NT2/D1 (cell line): Measurements from ENCODE around the gene GABRR2.
A peak's percentile ranks its signal among the peaks of the same experiment; 100 is the strongest.
"Not testable (repeated sequence)": the region's sequence is repeated elsewhere in the genome, so short reads cannot be mapped to it uniquely, and the experiment has no call there.

Experiments used
- DNase-seq: peaks from one replicate; pipeline ENCODE4 v3.0.0-alpha.2; 2011; ENCODE audit warnings: low read depth, low spot score
- H3K27me3 ChIP-seq: 2 replicates; pipeline ENCODE4 v1.6.0; 2011; ENCODE audit warnings: mild to moderate bottlenecking; ENCODE audit not compliant: insufficient read length, insufficient read depth
- H3K36me3 ChIP-seq: 2 replicates; pipeline ENCODE4 v1.6.1; 2011; ENCODE audit warnings: mild to moderate bottlenecking, low read length, mixed read lengths; ENCODE audit not compliant: insufficient read depth, insufficient read length
- H3K4me1 ChIP-seq: 2 replicates; pipeline ENCODE4 v1.5.1; 2011; ENCODE audit not compliant: insufficient read depth, insufficient read length
- H3K4me3 ChIP-seq: 2 replicates; pipeline ENCODE4 v1.5.1; 2011; ENCODE audit warnings: low read depth; ENCODE audit not compliant: insufficient read length
- H3K9ac ChIP-seq: 2 replicates; pipeline ENCODE4 v1.6.0; 2011; ENCODE audit warnings: low read depth; ENCODE audit not compliant: insufficient read length
- H3K9me3 ChIP-seq: 2 replicates; pipeline ENCODE4 v1.5.1; 2011; ENCODE audit warnings: mild to moderate bottlenecking, low read length; ENCODE audit not compliant: insufficient read depth
- SUZ12 ChIP-seq: IDR thresholded peaks from 2 replicates; pipeline ENCODE4 v1.6.1; 2011; ENCODE audit not compliant: insufficient read length, insufficient read depth; ENCODE audit errors: extremely low read depth
- YY1 ChIP-seq: IDR thresholded peaks from 2 replicates; pipeline ENCODE4 v1.6.1; 2011; ENCODE audit not compliant: insufficient read length, insufficient read depth
- ZNF274 ChIP-seq: IDR thresholded peaks from 2 replicates; pipeline ENCODE4 v1.6.1; 2011; ENCODE audit warnings: mild to moderate bottlenecking, low read depth, low read length

Gene GABRR2

GRCh38 chr6:89311530-89311852 is 3.6 kb downstream of the GABRR2 start:
- H3K9ac ChIP-seq = peak overlapping the region; percentile 6
- DNase-seq = no peak
- H3K9me3 ChIP-seq = no peaks in the 10 kb centered on the region
- H3K27me3 ChIP-seq = no peaks in the 10 kb centered on the region
- H3K36me3 ChIP-seq = no peaks in the 10 kb centered on the region
- no peak overlapping the region for H3K4me3 ChIP-seq
- peaks cover 8% of the 10 kb centered on the region for H3K4me1 ChIP-seq
- no peak for TF ChIP-seq SUZ12
- no peak for TF ChIP-seq ZNF274
- no peak for TF ChIP-seq YY1

GRCh38 chr6:89310929-89311328 is 4.2 kb downstream of the GABRR2 start:
- no peaks in the 10 kb centered on the region for H3K9me3 ChIP-seq
- TF ChIP-seq YY1 (no peak), SUZ12 (no peak), ZNF274 (no peak)
- peaks cover 8% of the 10 kb centered on the region for H3K4me1 ChIP-seq
- H3K36me3 ChIP-seq = no peaks in the 10 kb centered on the region
- no peak overlapping the region for H3K4me3 ChIP-seq
- no peak overlapping the region for H3K9ac ChIP-seq
- no peak for DNase-seq
- no peaks in the 10 kb centered on the region for H3K27me3 ChIP-seq

- TF ChIP-seq SUZ12 (no peak), ZNF274 (no peak), YY1 (no peak)
- Histone ChIP-seq H3K4me3 (no peak overlapping the region), H3K9me3 (no peaks in the 10 kb centered on the region), H3K27me3 (no peaks in the 10 kb centered on the region), H3K36me3 (no peaks in the 10 kb centered on the region), H3K4me1 (peaks cover 8% of the 10 kb centered on the region), H3K9ac (no peak overlapping the region)
- DNase-seq = no peak
Observed at GRCh38 chr6:89308525-89309395, 6.3 kb downstream of the GABRR2 start.

GRCh38 chr6:89304517-89304916 is 10.6 kb downstream of the GABRR2 start:
- not testable (repeated sequence) for H3K9ac ChIP-seq, H3K36me3 ChIP-seq, H3K9me3 ChIP-seq, H3K27me3 ChIP-seq, H3K4me3 ChIP-seq, H3K4me1 ChIP-seq, DNase-seq

- Histone ChIP-seq H3K4me1 (no peaks in the 10 kb centered on the region), H3K36me3 (no peaks in the 10 kb centered on the region), H3K9ac (no peak overlapping the region), H3K9me3 (no peaks in the 10 kb centered on the region), H3K4me3 (no peak overlapping the region), H3K27me3 (no peaks in the 10 kb centered on the region)
- no peak for DNase-seq
- no peak for TF ChIP-seq ZNF274
- TF ChIP-seq SUZ12 = no peak
- no peak for TF ChIP-seq YY1
Observed at GRCh38 chr6:89302936-89303335, 12.2 kb downstream of the GABRR2 start.

DNA sequence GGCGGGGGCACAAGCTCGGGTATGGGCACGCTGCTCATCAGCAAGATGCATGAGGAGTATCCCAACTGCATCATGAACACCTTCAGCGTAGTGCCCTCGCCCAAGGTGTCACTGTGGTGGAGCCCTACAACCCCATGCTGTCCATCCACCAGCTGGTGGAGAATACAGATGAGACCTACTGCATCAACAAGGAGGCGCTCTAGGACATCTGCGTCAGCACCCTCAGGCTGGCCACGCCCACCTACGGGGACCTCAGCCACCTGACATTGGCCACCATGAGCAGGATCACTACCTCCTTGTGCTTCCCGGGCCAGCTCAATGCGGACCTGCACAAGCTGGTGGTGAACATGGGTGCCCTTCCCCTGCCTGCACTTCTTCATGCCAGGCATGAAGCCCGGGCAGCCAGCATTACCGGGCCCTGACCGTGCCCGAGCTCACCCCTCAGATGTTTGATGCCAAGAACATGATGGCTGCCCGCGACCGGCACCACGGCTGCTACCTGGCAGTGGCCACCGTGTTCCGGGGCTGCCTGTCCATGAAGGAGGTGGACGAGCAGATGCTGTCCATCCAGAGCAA is 12.8 kb downstream of the GABRR2 start:
- no peak for TF ChIP-seq ZNF274
- no peak for TF ChIP-seq YY1
- TF ChIP-seq SUZ12 = no peak
- Histone ChIP-seq H3K4me1 (no peaks in the 10 kb centered on the region), H3K27me3 (no peaks in the 10 kb centered on the region), H3K36me3 (no peaks in the 10 kb centered on the region), H3K4me3 (no peak overlapping the region), H3K9ac (no peak overlapping the region), H3K9me3 (no peaks in the 10 kb centered on the region)
- no peak for DNase-seq

DNA sequence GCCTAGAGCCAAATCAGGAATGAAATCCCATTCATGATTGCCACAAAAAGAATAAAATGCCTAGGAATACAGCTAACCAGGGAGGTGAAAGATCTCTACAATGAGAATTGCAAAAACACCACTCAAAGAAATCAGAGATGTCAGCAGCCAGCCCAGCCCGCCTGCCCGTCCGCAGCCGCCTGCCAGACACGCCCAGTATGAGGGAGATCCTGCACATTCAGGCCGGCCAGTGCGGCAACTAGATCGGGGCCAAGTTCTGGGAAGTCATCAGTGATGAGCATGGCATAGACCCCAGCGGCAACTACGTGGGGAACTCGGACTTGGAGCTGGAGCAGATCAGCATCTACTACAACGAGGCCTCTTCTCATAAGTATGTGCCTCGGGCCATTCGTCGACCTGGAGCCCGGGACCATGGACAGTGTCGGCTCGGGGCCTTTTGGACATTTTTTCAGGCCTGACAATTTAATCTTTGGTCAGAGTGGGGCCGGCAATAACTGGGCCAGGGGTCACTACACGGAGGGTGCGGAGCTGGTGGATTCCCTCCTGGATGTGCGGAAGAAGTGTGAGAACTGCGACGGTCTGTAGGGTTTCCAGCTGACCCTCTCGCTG is 13.4 kb downstream of the GABRR2 start:
- Histone ChIP-seq H3K4me3 (no peak overlapping the region), H3K36me3 (no peaks in the 10 kb centered on the region), H3K9ac (no peak overlapping the region), H3K4me1 (no peaks in the 10 kb centered on the region), H3K27me3 (no peaks in the 10 kb centered on the region), H3K9me3 (no peaks in the 10 kb centered on the region)
- no peak for DNase-seq
- TF ChIP-seq ZNF274 (no peak), YY1 (no peak), SUZ12 (no peak)

DNA sequence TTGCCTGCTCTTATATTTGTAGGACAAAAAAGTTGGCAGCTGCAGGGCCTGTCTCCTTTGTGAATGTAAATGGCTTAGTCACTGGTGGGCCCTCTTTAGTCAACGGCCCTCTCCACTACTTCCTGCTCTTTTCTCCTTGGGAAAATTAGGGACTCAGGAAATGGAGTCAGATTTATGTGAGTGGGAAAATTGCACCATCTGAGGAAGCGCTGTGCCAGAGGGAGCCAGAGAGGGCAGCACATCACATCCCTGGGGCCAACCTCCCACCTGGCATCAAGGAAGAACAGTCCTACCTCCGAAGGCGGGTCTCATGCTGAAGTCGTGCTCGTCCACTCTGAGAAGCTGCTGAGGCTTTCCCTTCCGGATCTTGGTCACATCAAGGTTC is 15.6 kb downstream of the GABRR2 start:
- Histone ChIP-seq H3K27me3 (no peaks in the 10 kb centered on the region), H3K4me1 (no peaks in the 10 kb centered on the region), H3K9me3 (no peaks in the 10 kb centered on the region), H3K4me3 (no peak overlapping the region), H3K9ac (no peak overlapping the region), H3K36me3 (no peaks in the 10 kb centered on the region)
- no peak for TF ChIP-seq YY1
- no peak for TF ChIP-seq SUZ12
- TF ChIP-seq ZNF274 = no peak
- no peak for DNase-seq
